ENCODE measurements around the gene SORCS2.

SORCS2 gene

DNA sequence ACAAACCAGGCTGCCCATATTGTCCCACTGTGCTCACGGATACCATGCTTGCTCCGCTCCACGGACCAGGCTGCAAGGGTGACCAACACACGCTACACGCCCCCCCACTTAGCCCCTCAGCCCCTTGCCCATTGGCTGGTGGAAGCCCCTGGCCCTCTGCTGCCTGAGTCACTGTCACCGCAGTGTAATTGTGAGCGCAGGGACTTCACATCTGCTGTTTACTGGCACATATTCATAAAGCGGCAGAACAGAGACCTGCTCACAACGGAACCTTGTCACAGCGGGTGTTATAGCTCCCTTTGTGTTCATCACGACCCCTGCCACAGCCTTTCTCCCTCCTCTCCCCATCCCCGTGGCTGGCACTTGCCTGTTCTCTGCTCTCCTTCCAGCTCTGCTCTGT lies 158.7 kb downstream of the SORCS2 start:
- TF ChIP-seq, protein P1, sequence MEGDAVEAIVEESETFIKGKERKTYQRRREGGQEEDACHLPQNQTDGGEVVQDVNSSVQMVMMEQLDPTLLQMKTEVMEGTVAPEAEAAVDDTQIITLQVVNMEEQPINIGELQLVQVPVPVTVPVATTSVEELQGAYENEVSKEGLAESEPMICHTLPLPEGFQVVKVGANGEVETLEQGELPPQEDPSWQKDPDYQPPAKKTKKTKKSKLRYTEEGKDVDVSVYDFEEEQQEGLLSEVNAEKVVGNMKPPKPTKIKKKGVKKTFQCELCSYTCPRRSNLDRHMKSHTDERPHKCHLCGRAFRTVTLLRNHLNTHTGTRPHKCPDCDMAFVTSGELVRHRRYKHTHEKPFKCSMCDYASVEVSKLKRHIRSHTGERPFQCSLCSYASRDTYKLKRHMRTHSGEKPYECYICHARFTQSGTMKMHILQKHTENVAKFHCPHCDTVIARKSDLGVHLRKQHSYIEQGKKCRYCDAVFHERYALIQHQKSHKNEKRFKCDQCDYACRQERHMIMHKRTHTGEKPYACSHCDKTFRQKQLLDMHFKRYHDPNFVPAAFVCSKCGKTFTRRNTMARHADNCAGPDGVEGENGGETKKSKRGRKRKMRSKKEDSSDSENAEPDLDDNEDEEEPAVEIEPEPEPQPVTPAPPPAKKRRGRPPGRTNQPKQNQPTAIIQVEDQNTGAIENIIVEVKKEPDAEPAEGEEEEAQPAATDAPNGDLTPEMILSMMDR (conservative IDR thresholded peaks at IDR 0.05; ENCODE audit: low read depth, low read length): no peak
- no peak overlapping the region for H3K4me3 ChIP-seq (ENCODE audit: low read depth, low read length)
- DNase-seq (ENCODE audit: low read depth): no peak

DNA sequence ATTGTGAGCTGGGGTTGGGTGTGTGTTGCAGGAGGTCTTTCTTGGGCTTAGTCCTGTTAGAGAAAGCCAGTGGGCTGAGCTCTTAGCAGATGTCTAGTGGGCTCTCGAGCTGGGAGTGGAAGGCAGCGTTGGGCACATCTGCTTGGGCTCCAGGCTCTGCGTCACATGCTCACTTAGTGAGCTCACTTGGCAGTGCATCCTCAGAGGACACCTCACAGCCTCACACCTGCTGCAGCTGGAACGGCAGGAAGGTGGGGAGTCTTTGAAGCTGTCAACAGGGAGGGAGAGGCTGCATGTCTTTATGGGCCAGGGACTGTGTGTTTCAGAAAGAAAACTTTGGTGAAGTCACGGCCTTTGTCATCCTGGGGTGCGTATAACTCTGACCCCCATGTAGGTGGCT lies 160.1 kb downstream of the SORCS2 start:
- TF ChIP-seq, protein P1 (conservative IDR thresholded peaks at IDR 0.05; ENCODE audit: low read depth, low read length): no peak
- no peak for DNase-seq (ENCODE audit: low read depth)
- no peak overlapping the region for H3K4me3 ChIP-seq (ENCODE audit: low read depth, low read length)

DNA sequence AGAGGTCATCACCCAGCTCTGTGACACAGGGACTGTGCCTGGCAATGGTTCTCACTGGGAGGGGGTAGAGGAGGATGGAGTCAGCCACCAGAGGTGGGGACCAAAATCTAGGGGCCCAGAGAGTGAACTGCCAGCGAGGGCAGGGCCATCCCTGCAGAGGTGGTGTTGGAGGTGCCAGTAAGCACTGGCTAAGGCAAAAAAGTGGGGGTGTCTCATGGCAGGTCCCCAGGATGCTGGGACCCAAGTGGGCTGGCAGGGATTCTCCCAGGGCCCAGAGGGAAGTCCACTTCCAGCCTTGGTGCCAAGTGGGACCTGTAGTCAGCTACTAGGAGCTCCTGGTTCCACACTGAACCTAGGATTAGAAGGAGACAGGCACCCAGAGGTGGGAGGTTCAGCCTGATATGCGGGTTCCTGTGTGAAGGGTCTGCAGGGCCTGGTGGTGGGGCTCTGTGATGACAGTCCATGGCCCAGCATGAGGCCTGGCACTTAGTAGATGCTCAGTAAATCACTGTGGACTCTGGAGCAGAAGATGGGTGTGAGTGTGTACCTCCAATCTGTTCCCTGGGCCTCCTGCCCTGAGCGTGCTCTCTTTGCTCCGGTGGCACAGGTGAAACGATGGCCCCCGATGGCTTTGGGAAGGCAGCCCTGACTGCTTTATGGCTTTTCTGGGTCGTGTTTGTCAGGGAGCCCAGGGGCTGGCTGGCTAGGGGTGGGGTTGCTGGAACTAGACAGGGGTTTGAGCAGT lies 160.9 kb downstream of the SORCS2 start:
- H3K4me3 ChIP-seq (ENCODE audit: low read depth, low read length): no peak overlapping the region
- TF ChIP-seq, protein P1 (conservative IDR thresholded peaks at IDR 0.05; ENCODE audit: low read depth, low read length): no peak
- DNase-seq (ENCODE audit: low read depth): no peak

DNA sequence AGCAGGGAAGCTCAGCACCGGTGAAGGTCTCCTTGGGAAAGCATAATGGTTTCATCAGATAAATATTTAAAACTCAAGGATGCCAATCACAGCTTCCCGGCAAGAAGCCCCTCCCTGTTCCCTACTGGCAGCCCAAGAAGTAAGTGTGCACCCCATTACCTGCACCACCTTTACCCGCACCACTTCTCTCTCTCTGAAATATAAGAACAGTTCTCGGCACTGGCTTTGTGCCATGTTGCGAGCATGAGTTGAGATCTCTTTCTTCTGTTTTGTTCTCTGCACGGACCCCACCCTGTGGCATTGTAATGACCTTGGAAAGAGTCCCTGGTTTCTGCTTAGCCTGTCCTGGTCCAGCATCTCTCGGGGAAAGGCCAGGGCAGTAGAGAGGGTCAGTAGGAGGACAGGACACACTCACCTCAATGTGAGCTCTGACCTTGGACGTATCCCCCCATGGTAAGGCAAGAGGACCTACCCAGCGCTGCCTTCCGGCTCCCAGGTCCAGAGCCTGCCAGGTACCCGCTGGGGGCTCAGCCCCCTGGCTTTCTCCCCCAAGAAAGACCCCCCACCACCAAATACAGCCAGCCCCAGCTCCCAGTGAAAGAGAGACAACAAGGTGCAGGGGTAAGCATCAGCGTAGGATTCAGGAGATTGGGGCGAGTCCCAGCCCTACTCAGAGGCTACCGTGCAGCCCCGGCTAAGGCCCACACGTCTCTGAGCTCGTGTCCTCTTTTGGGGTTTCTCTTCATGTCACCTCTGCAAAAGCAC lies 161.7 kb downstream of the SORCS2 start:
- TF ChIP-seq, protein P1 (conservative IDR thresholded peaks at IDR 0.05; ENCODE audit: low read depth, low read length): no peak
- no peak for DNase-seq (ENCODE audit: low read depth)

DNA sequence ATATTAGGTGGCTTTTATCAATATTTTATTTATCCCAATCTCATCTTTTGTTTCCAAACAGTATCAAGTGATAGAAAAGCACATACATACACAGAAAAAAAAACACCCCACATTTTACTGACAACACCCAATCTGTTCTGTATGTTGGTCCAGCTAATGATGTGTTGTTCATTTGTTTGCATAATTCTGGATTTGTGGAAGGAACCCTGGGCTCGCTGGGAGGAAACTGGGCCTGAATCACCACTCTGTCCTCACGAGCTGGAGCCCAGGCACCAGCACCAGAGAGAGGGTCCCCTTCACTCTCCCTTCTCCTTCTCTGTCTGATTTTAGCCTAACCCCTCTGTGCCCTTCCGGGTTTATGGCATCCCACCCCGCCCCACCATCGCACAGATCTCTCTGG lies 162.6 kb downstream of the SORCS2 start:
- DNase-seq (ENCODE audit: low read depth): no peak
- H3K4me3 ChIP-seq (ENCODE audit: low read depth, low read length): no peak overlapping the region
- TF ChIP-seq, protein P1 (conservative IDR thresholded peaks at IDR 0.05; ENCODE audit: low read depth, low read length): no peak

More for the DNA sequence above, 161.7 kb downstream of the SORCS2 start:
- H3K4me3 ChIP-seq (ENCODE audit: low read depth, low read length): no peak overlapping the region

DNA sequence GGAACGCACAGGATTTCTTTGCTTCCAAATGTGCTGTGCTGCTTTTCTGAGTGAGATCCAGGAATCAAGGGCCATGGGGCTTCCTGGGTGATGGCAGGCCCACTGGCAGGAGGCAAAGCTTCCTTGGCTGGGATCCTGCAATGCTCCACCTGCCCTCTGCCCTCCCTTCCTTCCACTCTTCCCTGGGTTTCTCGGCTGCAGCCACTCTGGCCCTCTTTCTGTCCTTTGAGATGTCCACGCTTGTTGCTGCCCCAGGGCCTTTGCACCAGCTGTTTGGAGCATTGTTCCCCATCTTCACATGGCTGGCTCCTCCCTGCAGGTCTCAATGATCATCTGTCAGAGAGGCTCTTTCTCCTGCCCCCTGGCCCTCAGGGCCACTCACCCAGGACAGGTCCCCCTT lies 163.5 kb downstream of the SORCS2 start:
- no peak overlapping the region for H3K4me3 ChIP-seq (ENCODE audit: low read depth, low read length)
- DNase-seq (ENCODE audit: low read depth): no peak
- TF ChIP-seq, protein P1 (conservative IDR thresholded peaks at IDR 0.05; ENCODE audit: low read depth, low read length): no peak

Measured in choroid plexus epithelial cell (primary cell).